ENCODE measurements around the gene PITX3.

- no peak for TF ChIP-seq ATF3 (IDR thresholded peaks at IDR 0.05)
- no peak for TF ChIP-seq CTCF (IDR thresholded peaks at IDR 0.05; ENCODE audit: low read depth, low read length, missing input control)
- TF ChIP-seq TAF1 (conservative IDR thresholded peaks at IDR 0.05), result no peak
- no peak for TF ChIP-seq MAX (IDR thresholded peaks at IDR 0.05)
- no peak for TF ChIP-seq YY1 (IDR thresholded peaks at IDR 0.05)
- no peak for TF ChIP-seq REST (IDR thresholded peaks at IDR 0.05)
- TF ChIP-seq RAD21 (IDR thresholded peaks at IDR 0.05), result no peak
Observed at GRCh38 chr10:102266670-102267069, 25.4 kb upstream of the PITX3 start.

Measured in liver (tissue), 3 donors.